Measurements from ENCODE around the gene ATXN1.
"Not testable (repeated sequence)": the region's sequence is repeated elsewhere in the genome, so short reads cannot be mapped to it uniquely, and the experiment has no call there.

Gene ATXN1

GRCh38 chr6:16383607-16384206 is 377.6 kb downstream of the ATXN1 start:
- no peak for TF ChIP-seq CTCF (IDR thresholded peaks at IDR 0.05; ENCODE audit: extremely low read depth, missing control alignments)
- DNase-seq (ENCODE audit: low spot score) = no peak

- not testable (repeated sequence) for DNase-seq (ENCODE audit: low spot score)
Measured at GRCh38 chr6:16381968-16382367, 379.3 kb downstream of the ATXN1 start.

- no peak for TF ChIP-seq CTCF (IDR thresholded peaks at IDR 0.05; ENCODE audit: extremely low read depth, missing control alignments)
- no peak for DNase-seq (ENCODE audit: low spot score)
Measured at GRCh38 chr6:16380220-16380809, 380.9 kb downstream of the ATXN1 start.

GRCh38 chr6:16378360-16378759 is 382.9 kb downstream of the ATXN1 start:
- not testable (repeated sequence) for DNase-seq (ENCODE audit: low spot score)

- TF ChIP-seq CTCF (IDR thresholded peaks at IDR 0.05; ENCODE audit: extremely low read depth, missing control alignments) = no peak
- no peak for DNase-seq (ENCODE audit: low spot score)
Measured at GRCh38 chr6:16377470-16377869, 383.8 kb downstream of the ATXN1 start.

GRCh38 chr6:16375843-16376242 is 385.4 kb downstream of the ATXN1 start:
- no peak for TF ChIP-seq CTCF (IDR thresholded peaks at IDR 0.05; ENCODE audit: extremely low read depth, missing control alignments)

GRCh38 chr6:16375206-16375605 is 386.1 kb downstream of the ATXN1 start:
- no peak for DNase-seq (ENCODE audit: low spot score)
- no peak for TF ChIP-seq CTCF (IDR thresholded peaks at IDR 0.05; ENCODE audit: extremely low read depth, missing control alignments)

More at GRCh38 chr6:16375843-16376242, 385.4 kb downstream of the ATXN1 start:
- DNase-seq (ENCODE audit: low spot score) = no peak

GRCh38 chr6:16374461-16375200 is 386.6 kb downstream of the ATXN1 start:
- no peak for TF ChIP-seq CTCF (IDR thresholded peaks at IDR 0.05; ENCODE audit: extremely low read depth, missing control alignments)
- DNase-seq (ENCODE audit: low spot score) = peak; percentile 56
